Activated T-cell treated with anti-CD3 and anti-CD28 coated beads for 48 hours (primary cell): ENCODE data around the gene FOXF1.

ENCODE experiments used
- DNase-seq: peaks from one replicate; pipeline ENCODE4 v3.0.0-alpha.2; 2020; ENCODE audit warnings: low read depth

The FOXF1 gene

GRCh38 chr16:86510465-86511261 is at the start of gene FOXF1:
TSS of gene FOXF1 (plus strand) at chr16:86510527. CDS start at chr16:86510570, 43 bp downstream.
- no peak for DNase-seq

GRCh38 chr16:86461037-86461436 is 49.3 kb upstream of the FOXF1 start:
- no peak for DNase-seq

- DNase-seq, result no peak
These were observed 47.8 kb upstream of the FOXF1 start for GRCh38 chr16:86462334-86463084.

GRCh38 chr16:86464044-86464443 is 46.3 kb upstream of the FOXF1 start:
- DNase-seq, result no peak

GRCh38 chr16:86465434-86465833 is 44.9 kb upstream of the FOXF1 start:
- no peak for DNase-seq

GRCh38 chr16:86466696-86467406 is 43.5 kb upstream of the FOXF1 start:
- no peak for DNase-seq

- no peak for DNase-seq
These were observed 42.8 kb upstream of the FOXF1 start for GRCh38 chr16:86467490-86467889.

- DNase-seq, result no peak
These were observed 39.4 kb upstream of the FOXF1 start for GRCh38 chr16:86470964-86471363.

GRCh38 chr16:86471896-86472295 is 38.4 kb upstream of the FOXF1 start:
- DNase-seq, result no peak

GRCh38 chr16:86472366-86472765 is 38.0 kb upstream of the FOXF1 start:
- no peak for DNase-seq

GRCh38 chr16:86476956-86477534 is 33.3 kb upstream of the FOXF1 start:
- no peak for DNase-seq

GRCh38 chr16:86477642-86478041 is 32.7 kb upstream of the FOXF1 start:
- no peak for DNase-seq

- no peak for DNase-seq
These were observed 31.5 kb upstream of the FOXF1 start for GRCh38 chr16:86478779-86479178.

GRCh38 chr16:86479419-86479818 is 30.9 kb upstream of the FOXF1 start:
- DNase-seq, result no peak

- DNase-seq, result no peak
These were observed 29.9 kb upstream of the FOXF1 start for GRCh38 chr16:86480444-86480843.

- DNase-seq, result no peak
These were observed 28.7 kb upstream of the FOXF1 start for GRCh38 chr16:86481607-86482006.

- no peak for DNase-seq
These were observed 26.1 kb upstream of the FOXF1 start for GRCh38 chr16:86484240-86484639.

GRCh38 chr16:86485746-86486145 is 24.6 kb upstream of the FOXF1 start:
- DNase-seq, result no peak

- no peak for DNase-seq
These were observed 19.3 kb upstream of the FOXF1 start for GRCh38 chr16:86490859-86491639.

GRCh38 chr16:86491640-86492023 is 18.7 kb upstream of the FOXF1 start:
- no peak for DNase-seq

GRCh38 chr16:86492267-86492960 is 17.9 kb upstream of the FOXF1 start:
- DNase-seq, result no peak
